WTC11 (cell line): Measurements from ENCODE around the gene HAPLN3.

Source experiments
- ARID4B ChIP-seq: sonication (generic); formaldehyde crosslinking; IDR thresholded peaks from 2 replicates; pipeline ENCODE4 v1.8.0; 2023; ENCODE audit warnings: missing genetic modification reagents, mild to moderate bottlenecking, borderline replicate concordance
- CREB1 ChIP-seq: sonication (generic); formaldehyde crosslinking; IDR thresholded peaks from 2 replicates; pipeline ENCODE4 v1.8.0; 2023; ENCODE audit warnings: mild to moderate bottlenecking, missing genetic modification reagents
- CTCF ChIP-seq: fragments of 200-600 bp; IDR thresholded peaks from 2 replicates; pipeline ENCODE4 v1.8.0; 2022; ENCODE audit warnings: antibody characterized with exemption
- IRF1 ChIP-seq: sonication (generic); formaldehyde crosslinking; IDR thresholded peaks from 2 replicates; pipeline ENCODE4 v1.8.0; 2023; ENCODE audit warnings: missing genetic modification reagents
- MAX ChIP-seq: sonication (generic); formaldehyde crosslinking; IDR thresholded peaks from 2 replicates; pipeline ENCODE4 v1.8.0; 2022; ENCODE audit warnings: mild to moderate bottlenecking, missing genetic modification reagents
- NR1H2 ChIP-seq: sonication (generic); formaldehyde crosslinking; IDR thresholded peaks from 2 replicates; pipeline ENCODE4 v1.9.0; 2021; ENCODE audit warnings: mild to moderate bottlenecking, moderate library complexity, missing genetic modification reagents
- NR2C2 ChIP-seq: sonication (generic); formaldehyde crosslinking; IDR thresholded peaks from 2 replicates; pipeline ENCODE4 v1.8.0; 2022; ENCODE audit warnings: mild to moderate bottlenecking, missing genetic modification reagents
- ZNF138 ChIP-seq: sonication (generic); formaldehyde crosslinking; conservative IDR thresholded peaks from 2 replicates; pipeline ENCODE4 v1.8.1; 2022; ENCODE audit warnings: mild to moderate bottlenecking, moderate library complexity, missing genetic modification reagents

DNA sequence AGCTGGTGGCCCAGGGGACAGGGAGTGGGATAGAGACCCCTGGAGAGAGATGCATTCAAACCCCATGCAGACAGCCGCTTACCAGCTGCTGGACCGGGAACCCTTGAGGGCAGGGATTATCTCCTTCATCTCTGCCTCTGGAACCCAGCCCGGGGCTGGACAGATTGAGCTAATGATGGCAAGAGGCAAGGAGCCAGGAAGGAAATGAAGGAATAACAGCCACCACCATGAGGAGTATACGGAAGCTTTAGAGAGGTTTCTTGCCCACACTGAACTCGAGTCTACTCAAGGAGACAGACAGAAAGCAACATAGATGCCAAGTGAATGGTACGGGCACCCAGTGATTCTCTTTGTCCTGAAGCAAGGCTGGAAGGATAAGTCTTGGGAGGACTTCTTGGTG is 23.2 kb downstream of the HAPLN3 start:
- no peak for TF ChIP-seq IRF1 (CRISPR knock-in tag)
- no peak for TF ChIP-seq MAX (CRISPR knock-in tag)
- TF ChIP-seq CTCF = no peak
- no peak for TF ChIP-seq NR1H2
- TF ChIP-seq ZNF138 = no peak
- no peak for TF ChIP-seq NR2C2 (CRISPR knock-in tag)
- TF ChIP-seq CREB1 (CRISPR knock-in tag) = no peak
- TF ChIP-seq ARID4B = no peak
